Measurements from ENCODE around the gene NTN3.

GRCh38 chr16:2437032-2437790 lies 33.9 kb upstream of the NTN3 start:
- no peak for TF ChIP-seq MAX (IDR thresholded peaks at IDR 0.05)
- TF ChIP-seq TAF1 (IDR thresholded peaks at IDR 0.05; ENCODE audit: low read depth) = no peak
- no peak for TF ChIP-seq YY1 (IDR thresholded peaks at IDR 0.05; ENCODE audit: low read depth)
